NCI-H1694 (cell line): ENCODE measurements around the gene ASPSCR1.

Experiments
- DNase-seq: peaks from one replicate; lab custom pipeline; 2025; lab: John Stamatoyannopoulos, UW

ASPSCR1 gene

DNA sequence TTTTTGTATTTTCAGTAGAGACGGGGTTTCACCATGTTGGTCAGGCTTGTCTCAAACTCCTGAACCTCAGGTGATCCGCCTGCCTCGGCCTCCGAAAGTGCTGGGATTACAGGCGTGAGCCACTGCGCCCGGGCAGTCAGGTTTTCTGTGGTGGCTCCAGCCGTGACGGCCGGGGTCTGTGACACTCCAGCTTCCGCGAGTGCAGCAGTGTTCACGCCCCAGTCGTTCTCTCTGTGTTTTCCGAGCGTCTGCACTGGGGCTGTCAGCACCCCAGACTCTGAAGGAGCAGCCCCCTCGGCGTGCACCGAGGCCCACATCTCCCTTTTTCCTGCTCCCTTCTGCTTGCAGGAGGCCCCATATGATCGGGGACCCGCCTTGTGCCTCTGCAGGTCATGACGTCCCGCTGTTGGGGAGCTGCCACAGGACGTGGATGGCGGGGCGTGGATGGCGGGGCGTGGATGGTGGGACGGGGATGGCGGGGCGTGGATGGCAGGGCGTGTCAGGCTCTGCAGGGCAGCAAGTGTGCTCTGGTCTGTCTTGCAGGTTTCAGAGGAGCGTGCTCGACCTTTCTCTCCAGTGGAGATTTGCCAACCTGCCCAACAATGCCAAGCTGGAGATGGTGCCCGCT is 5.7 kb downstream of the ASPSCR1 start:
- no peak for DNase-seq

DNA sequence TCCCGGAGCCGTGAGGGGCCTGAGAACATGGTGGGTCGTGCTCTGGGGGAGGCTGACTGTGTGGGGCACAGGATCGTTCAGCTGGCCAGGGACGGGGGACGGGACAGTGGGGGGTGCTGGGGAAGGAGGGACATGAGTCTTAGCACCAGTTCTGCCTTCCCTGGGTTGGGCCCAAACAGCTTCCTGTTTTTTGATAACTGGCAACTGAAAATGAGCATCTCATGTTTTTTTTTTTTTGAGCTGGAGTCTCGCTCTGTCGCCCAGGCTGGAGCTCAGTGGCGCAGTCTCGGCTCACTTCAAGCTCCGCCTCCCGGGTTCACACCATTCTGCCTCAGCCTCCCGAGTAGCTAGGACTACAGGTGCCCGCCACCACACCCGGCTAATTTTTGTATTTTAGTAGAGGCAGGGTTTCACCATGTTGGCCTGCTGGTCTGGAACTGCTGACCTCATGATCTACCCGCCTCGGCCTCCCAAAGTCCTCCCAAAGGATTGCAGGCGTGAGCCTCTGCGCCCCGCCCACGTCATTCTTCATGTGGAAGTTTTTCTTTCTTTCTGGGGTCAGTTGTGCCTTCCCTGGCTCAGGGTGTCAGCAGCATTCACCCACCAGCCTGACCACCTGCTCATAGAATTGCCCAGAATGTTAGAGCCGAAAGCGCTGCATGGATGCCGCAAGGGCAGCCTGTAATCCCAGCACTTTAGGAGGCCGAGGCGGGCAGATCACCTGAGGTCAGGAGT is 6.4 kb downstream of the ASPSCR1 start:
- no peak for DNase-seq

DNA sequence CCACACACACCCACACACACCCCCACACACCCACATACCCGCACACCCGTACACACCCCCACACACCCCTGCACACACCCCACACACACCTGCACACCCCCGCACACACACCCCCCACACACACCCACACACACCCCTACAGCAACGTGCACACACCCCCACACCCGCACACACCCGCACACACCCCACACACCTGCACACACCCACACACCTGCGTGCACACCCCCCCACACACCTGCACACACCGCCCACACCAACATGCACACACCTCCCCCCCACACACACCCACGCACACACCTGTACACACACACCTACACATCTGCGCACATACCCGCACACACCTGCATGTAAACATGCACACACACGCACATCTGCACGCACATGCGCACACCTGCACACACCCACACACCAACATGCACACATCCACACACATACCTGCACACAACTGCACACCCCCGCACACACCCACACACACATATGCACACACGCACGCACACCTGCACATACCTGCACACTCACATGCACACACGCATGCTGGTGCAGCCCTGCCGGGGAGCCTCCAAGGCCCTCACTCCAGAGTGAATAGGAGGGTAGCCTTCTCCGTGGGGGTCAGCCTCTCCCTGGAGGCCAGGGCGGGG is 7.5 kb downstream of the ASPSCR1 start:
- no peak for DNase-seq

DNA sequence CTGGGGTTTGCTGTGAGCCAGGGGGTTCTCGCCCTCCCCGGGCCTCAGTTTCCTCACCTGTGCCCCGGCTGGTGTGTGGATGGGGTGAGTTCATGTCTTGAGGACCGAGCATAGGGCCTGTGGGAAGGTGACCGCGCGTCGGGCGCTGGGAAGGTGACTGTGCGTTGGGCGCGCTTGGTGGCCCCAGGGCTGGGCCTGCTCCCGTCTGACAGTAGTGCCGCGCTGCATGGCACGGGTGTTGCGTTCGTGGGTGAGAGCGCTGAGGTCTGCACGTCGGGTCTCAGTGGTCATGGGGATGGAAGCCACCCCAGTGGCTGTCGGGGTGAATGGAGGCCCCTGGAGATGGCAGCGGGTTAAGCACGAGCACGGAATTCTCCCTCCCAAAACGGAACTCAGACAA is 9.2 kb downstream of the ASPSCR1 start:
- DNase-seq = no peak

DNA sequence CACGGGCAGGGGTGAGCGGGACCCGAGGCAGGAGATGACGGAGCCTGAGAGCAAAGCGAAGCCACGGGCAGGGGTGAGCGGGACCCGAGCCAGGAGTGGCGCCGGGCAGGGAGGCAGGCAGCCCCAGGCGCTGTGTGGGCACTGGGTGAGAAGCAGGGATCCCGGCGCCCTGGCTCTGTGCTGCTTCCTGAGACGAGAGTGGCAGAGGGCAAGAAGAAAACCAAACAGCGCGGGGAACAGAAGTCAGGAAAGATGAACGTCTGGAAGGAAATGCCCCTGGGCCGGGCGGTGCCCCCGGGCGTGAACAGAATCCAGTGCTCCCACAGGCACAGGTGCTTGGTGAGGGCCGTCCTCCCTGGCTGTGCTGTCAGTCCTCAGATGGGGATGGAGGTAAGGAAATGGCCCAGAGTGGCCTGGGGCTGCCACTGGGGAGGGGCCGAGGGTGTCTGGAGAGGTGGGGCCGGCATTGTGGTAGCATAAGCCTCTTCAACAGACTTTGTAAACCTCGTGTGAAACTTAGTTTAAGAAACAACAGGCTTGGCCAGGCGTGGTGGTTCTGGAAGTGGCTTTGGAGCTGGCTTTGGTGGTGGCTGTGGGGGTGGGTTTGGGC is 9.8 kb downstream of the ASPSCR1 start:
- DNase-seq = no peak

DNA sequence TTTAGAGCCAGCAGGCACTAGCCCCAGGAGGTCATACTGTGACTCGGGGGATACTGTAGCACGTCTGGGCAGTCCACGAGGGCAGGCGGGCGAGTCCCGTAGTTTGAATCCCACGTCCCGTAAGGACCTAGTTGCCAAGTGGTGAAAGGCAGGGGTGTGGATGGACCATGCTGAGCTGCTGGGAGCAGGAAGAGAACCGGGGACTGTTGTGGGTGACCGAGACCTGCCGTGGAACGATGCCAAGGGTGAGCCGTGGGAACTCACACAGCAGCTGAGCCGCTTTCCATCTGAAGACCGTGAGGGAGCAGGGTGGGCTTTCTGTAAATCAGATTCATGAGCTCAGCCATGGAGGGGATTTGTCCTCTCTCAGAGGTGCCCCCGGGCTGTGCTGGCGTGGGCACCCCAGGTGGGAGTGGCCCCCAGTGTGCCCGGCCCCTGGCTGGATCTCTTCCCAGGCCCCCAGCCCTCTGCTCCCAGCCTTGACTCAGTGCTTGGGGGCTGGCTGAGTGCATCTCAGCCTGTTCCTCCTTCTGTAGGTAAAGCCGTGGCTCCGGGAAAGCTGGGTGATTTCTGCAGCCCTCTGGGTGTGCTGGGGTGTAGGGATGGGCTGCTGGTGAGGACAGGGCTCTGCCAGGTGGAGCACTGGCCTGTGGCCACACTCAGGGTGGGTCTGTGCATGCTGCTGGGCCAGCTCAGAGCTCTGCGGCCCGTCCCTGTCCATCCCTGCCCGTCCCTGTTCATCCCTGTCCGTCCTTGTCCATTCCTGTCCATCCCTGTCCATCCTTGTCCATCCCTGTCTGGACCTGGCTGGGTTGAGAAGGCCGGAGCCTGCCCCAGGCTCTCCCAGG is 13.6 kb downstream of the ASPSCR1 start:
- DNase-seq = no peak

DNA sequence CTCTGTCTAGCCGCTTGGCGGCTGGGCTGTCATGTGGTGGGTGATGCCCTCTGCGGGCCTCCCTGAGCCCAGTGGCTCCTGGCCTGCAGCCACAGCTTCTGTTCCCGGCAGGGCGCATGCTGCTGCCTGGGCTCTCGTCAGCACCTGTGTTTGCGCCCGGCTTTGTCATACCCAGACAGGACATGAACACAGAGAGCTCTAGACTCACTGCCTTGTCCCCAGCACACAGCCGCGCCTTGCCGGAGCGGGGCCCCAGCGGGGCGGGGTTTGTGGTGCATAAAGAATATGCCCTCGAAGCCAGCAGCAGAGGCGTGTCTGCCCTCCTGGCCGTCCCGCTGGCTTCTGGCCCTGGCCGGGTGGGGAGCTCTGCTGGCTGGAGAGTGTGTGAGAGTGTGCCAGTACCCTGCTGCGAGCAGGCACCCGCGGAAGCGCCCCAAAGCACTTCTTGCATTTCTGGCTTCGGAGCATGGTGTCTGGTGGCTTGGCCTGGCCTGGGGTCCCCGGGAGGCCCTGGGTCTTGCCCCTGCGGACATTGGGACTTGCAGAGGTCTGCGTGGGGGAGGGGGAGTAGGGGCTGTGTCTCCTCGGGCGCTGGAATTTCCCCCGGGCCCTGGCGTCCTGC is 14.4 kb downstream of the ASPSCR1 start:
- peak; percentile 61 for DNase-seq

DNA sequence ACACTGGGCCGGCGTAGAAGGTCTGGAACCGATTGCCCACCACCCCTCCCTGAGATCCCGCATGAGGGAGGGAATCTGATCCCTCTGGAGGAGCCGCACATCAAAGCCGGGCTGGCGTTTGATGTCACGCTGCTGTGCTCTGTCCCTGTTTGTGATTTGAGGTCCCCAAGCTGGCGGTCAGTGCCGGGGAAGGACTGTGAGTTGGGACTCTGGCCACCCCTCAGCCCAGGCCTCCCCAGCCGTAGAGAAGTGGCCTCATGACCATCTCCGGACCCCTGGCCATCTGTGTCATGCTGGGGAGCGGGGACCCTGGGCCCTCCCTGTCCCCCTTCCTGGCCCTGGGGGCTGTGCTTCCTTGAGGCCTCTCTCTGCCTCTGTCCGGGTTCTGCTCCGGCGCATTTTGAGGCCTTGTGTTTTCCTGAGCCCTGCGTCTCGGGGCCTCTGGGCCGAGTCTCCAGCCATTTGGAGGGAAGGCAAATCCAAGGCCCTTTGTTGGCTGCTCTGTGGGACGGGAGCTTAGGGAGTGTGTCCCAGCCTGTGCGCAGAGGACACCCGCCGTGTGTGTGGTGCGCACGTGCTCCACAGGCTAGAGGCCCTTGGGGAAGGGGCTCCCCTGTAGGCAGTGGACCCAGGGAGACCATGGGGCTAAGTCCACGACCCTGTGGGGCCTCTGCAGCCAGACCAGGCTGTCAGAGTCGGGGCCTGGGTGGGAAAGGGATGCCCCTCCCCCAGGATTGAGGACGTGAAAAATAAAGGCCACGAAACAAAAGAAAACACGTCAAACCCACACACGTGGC is 15.1 kb downstream of the ASPSCR1 start:
- no peak for DNase-seq

DNA sequence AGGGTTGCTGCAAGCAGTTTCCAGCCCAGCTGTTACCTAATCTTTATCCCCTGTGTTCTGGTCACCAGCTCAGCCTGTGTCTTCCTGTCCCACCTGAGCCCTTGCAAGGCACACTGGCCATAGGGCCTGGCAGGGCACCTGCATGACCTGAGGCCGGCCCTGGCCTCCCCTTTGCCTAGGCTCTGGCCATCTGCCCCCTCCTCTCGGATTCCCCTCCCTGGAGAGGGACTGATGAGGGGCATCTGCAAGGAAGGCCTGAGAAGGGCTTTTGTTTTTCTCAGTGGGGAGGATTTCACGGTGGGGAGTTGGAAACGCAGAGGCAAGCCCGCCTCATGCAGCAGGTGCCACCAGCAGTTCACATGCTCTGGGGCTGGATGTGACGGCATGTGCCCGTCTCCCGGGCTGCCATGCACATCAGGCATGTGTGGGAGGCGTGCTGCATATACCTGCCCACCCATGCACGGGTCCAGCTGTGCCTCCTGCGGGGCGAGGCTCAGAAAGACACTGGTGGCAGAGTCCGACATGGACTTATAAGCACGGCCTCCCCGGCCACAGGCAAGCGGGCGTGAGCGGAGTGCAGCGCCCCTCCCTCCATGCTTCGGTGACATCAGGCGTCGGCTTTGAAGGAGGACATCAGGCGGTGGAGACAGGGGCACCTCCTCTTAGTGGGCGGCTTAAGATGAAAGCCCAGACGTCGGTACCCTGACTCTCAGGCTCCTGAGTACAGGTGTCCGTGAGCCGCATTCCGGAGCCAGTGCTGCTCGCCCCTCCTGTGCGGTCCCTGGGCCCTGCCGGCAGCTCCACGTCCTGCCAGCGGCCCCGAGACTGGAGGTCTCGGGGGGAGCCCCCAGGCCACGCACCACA is 16.5 kb downstream of the ASPSCR1 start:
- DNase-seq = no peak

DNA sequence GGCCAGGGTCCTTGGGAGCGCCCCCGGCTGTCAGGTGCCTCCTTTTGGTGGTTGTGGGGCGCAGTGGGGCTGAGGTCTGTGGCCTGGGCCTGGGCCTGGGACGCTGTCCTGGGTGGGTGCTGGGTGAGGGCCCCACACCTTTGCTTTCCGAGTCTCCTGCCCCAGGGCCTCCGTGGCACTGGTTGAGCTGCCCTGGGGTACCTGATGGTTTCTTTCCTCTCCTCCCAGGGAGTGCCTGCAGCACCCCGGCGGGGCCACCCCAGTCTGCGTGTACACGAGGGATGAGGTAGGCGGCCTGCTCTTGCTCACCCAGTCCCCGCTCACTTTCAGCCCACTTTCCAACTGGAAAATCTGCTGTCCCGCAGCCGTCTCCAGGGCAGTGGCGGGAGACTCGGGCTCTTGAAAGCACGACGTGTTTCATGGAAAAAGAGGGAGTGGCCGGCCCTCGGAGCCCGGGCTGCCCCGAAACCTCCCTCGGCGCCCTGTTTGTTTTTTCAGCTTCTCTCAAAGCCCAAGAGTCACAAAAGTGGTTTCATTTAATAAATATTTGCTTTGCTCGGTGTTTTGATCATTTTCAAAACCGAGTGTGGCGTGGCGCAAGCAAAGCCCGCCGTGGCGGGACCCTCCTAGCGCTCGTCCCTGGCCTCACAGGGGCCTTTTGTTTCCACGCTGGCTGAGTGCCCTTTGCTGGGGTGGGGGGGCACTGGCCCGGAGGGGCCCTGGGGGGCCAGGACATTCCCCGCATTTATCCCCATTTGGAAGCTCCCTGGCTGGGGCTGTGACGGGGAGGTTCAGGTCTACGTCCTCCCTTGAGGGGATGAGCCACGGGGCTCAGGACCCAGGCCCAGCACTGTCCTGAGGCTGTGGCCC is 17.4 kb downstream of the ASPSCR1 start:
- DNase-seq = no peak

DNA sequence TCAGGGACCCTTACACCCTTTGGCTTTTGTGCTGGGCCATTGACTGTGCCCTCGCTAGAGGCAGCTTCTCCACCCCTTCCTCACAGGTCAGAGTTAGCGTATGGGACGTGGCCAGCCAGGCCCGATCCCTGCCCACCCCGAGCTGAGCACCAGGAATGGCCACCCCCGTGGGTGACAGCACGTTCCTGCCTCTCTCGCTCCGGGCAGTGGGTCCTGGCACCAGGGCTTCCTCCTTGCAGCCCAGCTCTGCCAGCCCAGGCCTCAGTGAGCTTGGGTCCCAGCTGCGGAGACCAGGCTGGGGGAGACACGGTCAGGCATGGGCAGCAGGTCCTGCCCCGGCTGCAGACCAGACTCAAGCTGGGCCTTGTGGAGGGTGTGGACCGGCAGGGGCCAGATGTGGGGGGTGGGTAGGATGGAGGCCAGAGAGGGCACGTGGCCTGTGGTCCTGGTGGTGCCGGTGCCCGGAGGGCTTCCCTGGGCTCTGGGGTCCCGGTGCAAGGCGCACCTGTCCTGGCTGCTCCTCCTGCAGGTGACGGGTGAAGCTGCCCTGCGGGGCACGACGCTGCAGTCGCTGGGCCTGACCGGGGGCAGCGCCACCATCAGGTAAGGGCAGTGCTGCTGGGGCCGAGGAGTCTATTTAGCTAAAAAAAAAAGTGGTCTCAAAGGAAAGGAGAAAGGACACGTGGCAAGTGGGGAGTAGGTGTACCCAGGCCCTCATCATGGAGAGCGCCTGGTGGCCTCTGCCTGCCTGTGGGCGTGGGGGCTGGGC is 18.2 kb downstream of the ASPSCR1 start:
- DNase-seq = no peak

DNA sequence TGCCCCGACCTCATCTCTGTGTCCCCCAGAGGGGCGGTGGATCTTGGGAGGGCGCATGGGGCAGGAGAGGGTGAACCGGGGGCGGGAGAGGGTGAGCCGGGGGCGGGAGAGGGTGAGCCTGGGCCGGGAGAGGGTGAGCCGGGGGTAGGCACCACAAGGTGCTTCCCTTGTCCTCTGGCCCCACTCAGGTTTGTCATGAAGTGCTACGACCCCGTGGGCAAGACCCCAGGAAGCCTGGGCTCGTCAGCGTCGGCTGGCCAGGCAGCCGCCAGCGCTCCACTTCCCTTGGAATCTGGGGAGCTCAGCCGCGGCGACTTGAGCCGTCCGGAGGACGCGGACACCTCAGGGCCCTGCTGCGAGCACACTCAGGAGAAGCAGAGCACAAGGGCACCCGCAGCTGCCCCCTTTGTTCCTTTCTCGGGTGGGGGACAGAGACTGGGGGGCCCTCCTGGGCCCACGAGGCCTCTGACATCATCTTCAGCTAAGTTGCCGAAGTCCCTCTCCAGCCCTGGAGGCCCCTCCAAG is 18.9 kb downstream of the ASPSCR1 start:
- no peak for DNase-seq

DNA sequence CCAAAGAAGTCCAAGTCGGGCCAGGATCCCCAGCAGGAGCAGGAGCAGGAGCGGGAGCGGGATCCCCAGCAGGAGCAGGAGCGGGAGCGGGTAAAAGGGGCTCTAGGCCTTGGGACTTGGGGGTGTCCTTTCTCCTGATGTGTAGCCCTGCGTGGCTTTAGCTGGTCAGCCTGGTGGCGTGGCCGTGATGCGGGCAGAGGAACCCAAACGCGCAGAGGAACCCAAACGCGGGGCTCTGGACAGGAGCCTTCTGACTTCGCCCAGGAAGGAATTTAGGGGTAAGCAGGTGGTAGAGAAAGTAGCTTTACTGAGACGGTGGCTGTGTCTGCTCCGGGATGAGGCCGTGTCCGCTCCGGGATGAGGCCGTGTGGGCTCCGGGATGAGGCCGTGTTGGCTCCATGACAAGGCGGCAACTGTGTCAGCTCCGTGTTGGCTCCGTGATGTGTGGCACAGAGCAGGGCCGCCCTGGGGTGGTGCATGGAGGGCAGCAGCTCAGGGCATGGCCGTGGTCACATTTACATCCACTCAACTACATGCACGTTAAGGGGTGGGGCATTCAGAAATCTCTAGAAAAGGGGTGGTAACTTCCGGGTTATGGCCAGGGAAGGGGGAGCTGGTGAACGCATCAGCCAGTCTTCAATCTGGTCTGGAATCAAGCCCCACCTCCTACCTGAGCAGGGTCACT is 19.5 kb downstream of the ASPSCR1 start:
- DNase-seq = no peak

DNA sequence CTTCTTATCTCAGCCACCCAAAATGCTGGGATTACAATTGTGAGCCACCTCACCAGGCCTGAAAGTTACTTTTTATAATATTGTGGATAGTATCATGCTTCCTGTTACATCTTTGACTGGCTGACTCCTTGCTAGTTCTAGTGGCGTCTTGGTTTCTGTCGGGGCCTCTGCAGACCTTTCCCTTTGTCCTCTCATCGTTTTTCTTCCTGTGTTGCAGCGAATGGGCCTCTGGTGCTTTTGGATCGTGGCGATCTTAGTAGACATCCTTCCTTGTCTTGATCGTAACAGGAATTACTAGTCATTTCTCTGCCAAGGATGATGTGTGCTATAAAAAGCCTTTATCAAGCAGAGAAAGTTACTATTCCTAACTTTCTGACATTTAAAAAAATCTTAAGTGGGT is 20.8 kb downstream of the ASPSCR1 start:
- DNase-seq = no peak

DNA sequence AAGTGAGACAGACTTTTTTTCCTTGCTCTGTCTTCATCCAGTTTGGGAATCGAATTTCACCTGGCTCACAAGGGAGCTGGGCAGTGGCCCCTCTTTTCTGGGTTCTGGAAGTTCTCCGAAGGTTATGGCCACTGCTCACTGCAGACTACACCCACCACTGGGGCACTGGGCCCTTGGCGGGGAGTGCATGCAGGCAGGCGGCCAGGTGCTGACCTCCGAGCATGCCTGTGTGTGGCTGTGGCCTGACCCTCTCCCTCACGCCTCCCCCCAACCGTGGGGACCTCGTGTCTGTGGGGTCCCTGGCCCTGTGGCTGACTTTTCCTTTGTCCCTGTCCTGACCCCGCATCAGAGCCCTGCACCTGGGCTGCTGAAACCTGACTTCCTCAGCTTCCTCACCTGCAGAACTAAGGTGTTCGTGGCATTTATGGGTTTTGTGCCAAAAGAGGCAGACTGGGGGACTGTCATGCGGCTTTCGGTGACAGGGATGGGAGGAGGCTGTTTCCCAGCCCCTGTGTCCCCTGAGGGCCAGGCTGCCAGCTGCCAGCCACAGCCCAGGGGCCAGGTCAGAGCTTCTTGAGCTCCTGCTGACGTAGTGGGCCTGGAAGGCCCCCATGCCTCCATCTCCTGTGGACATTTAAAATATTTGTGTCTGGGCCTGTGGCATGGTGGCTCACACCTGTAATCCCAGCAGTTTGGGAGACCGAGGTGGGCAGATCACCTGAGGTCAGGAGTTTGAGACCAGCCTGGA is 21.4 kb downstream of the ASPSCR1 start:
- no peak for DNase-seq

DNA sequence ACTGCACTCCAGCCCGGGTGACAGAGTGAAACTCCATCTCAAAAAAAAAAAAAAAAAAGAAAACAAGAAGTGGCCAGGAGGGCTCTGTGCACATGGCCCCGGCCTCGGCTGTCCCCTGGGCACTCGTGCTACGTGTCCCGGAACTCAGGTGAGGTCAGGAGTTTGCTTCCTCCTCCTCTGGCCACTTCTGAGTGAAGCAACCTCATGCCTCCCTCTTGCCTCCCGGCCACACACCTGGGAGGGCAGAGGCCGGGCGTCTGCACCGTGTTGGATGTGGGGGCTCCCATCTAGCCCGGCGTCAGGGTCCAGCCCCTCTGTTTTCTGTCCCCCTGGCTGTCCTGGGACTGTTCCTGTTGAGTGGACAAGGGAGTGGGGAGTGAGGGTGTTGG is 22.2 kb downstream of the ASPSCR1 start:
- DNase-seq = no peak
